GM23338 (cell line): ENCODE data around the gene ZFP36L1. TPM values are rescaled to one million over a fixed set of nuclear protein-coding genes. Genes with fewer than 3 reads are reported as not detected.
A peak's percentile ranks its signal among the peaks of the same experiment; 100 is the strongest.

Experiments used
- ATAC-seq: fragments of 200-7000 bp; cut with Tn5 transposase; 3 replicates; pipeline ENCODE4 v1.9.1; 2020
- DNase-seq: peaks from one replicate; pipeline ENCODE4 v3.0.0-alpha.2; 2015; ENCODE audit warnings: low spot score
- H2AFZ ChIP-seq: fragments of 200-600 bp; sonication (generic); 2 replicates; pipeline ENCODE4 v1.8.0; 2016; ENCODE audit warnings: antibody characterized with exemption, mild to moderate bottlenecking, moderate library complexity
- H3F3A ChIP-seq: fragments of 200-600 bp; sonication (generic); replicated peaks from 2 replicates; pipeline ENCODE4 v1.8.0; 2017; ENCODE audit warnings: antibody characterized with exemption, mixed run types, low read depth
- H3K27ac ChIP-seq: fragments of 200-600 bp; sonication (generic); 2 replicates; pipeline ENCODE4 v1.6.1; 2016; ENCODE audit warnings: low read depth
- H3K27me3 ChIP-seq: fragments of 200-600 bp; sonication (generic); 2 replicates; pipeline ENCODE4 v1.8.0; 2016; ENCODE audit warnings: mild to moderate bottlenecking, mixed run types, moderate library complexity; ENCODE audit not compliant: insufficient read depth
- H3K36me3 ChIP-seq: fragments of 200-600 bp; sonication (generic); 2 replicates; pipeline ENCODE4 v1.8.0; 2016; ENCODE audit warnings: mild to moderate bottlenecking; ENCODE audit not compliant: insufficient read depth
- H3K4me1 ChIP-seq: fragments of 200-600 bp; sonication (generic); 2 replicates; pipeline ENCODE4 v1.8.0; 2016; ENCODE audit warnings: mild to moderate bottlenecking, moderate library complexity; ENCODE audit not compliant: insufficient read depth
- H3K4me2 ChIP-seq: fragments of 200-600 bp; sonication (generic); 2 replicates; pipeline ENCODE4 v1.7.1; 2017; ENCODE audit warnings: mixed run types
- H3K4me3 ChIP-seq: fragments of 200-600 bp; sonication (generic); 2 replicates; pipeline ENCODE4 v1.6.1; 2016; ENCODE audit warnings: mixed run types
- H3K79me2 ChIP-seq: fragments of 200-600 bp; sonication (generic); replicated peaks from 2 replicates; pipeline ENCODE4 v1.8.0; 2017; ENCODE audit warnings: mild to moderate bottlenecking; ENCODE audit not compliant: insufficient read depth
- H3K9me2 ChIP-seq: fragments of 200-600 bp; sonication (generic); 2 replicates; pipeline ENCODE4 v1.8.0; 2017; ENCODE audit not compliant: insufficient read depth
- H4K20me1 ChIP-seq: fragments of 200-600 bp; sonication (generic); replicated peaks from 2 replicates; pipeline ENCODE4 v1.8.0; 2017; ENCODE audit warnings: mild to moderate bottlenecking; ENCODE audit not compliant: insufficient read depth
- H3K27ac Mint-ChIP-seq: 2 replicates; pipeline ENCODE4 v1.8.0; 2020; ENCODE audit warnings: inconsistent platforms, mild to moderate bottlenecking, moderate library complexity, mixed read lengths
- H3K27me3 Mint-ChIP-seq: 3 replicates; pipeline ENCODE4 v1.8.0; 2022; ENCODE audit warnings: low read depth, mild to moderate bottlenecking, moderate library complexity, mixed read lengths, inconsistent platforms; ENCODE audit not compliant: insufficient read depth, poor library complexity
- H3K36me3 Mint-ChIP-seq: 3 replicates; pipeline ENCODE4 v1.8.0; 2021; ENCODE audit warnings: low read depth, mild to moderate bottlenecking, inconsistent platforms, moderate library complexity, mixed read lengths
- H3K4me1 Mint-ChIP-seq: 3 replicates; pipeline ENCODE4 v1.8.0; 2020; ENCODE audit warnings: mild to moderate bottlenecking, inconsistent platforms, mixed read lengths
- H3K4me3 Mint-ChIP-seq: 3 replicates; pipeline ENCODE4 v1.8.0; 2021; ENCODE audit warnings: moderate library complexity, mild to moderate bottlenecking, inconsistent platforms, mixed read lengths
- H3K9me3 Mint-ChIP-seq: 3 replicates; pipeline ENCODE4 v1.8.0; 2020; ENCODE audit warnings: moderate library complexity, mild to moderate bottlenecking, inconsistent platforms, mixed read lengths
- CREB1 ChIP-seq: fragments of 250-450 bp; sonication (Bioruptor Pico); IDR thresholded peaks from 2 replicates; pipeline ENCODE4 v1.5.0; 2020; ENCODE audit warnings: low read depth, mild to moderate bottlenecking, moderate library complexity
- EZH2 ChIP-seq: fragments of 200-600 bp; sonication (generic); IDR thresholded peaks from one replicate; pipeline ENCODE4 v1.8.0; 2017; ENCODE audit warnings: antibody characterized with exemption, mild to moderate bottlenecking, low read depth; ENCODE audit not compliant: unreplicated experiment
- EZH2phosphoT487 ChIP-seq: fragments of 200-600 bp; sonication (generic); IDR thresholded peaks from one replicate; pipeline ENCODE4 v1.8.1; 2018; ENCODE audit warnings: antibody characterized with exemption; ENCODE audit not compliant: unreplicated experiment
- JUNB ChIP-seq: IDR thresholded peaks from one replicate; pipeline ENCODE4 v1.6.1; 2016; ENCODE audit warnings: antibody characterized with exemption; ENCODE audit not compliant: unreplicated experiment
- NANOG ChIP-seq: IDR thresholded peaks from 2 replicates; pipeline ENCODE4 v1.6.1; 2016; ENCODE audit warnings: antibody characterized with exemption, borderline replicate concordance
- POLR2AphosphoS5 ChIP-seq: IDR thresholded peaks from 2 replicates; pipeline ENCODE4 v1.6.1; 2016; ENCODE audit warnings: antibody characterized with exemption, low read depth
- STAT1 ChIP-seq: IDR thresholded peaks from one replicate; pipeline ENCODE4 v1.6.1; 2016; ENCODE audit warnings: antibody characterized with exemption; ENCODE audit not compliant: unreplicated experiment
- ZNF114 ChIP-seq: fragments of 250-450 bp; sonication (Bioruptor Pico); IDR thresholded peaks from 2 replicates; pipeline ENCODE4 v1.5.0; 2020; ENCODE audit warnings: mild to moderate bottlenecking, moderate library complexity
- ZNF331 ChIP-seq: fragments of 250-450 bp; sonication (Bioruptor Pico); IDR thresholded peaks from 2 replicates; pipeline ENCODE4 v1.5.0; 2020; ENCODE audit warnings: low read depth, mild to moderate bottlenecking, moderate library complexity
- polyA plus RNA-seq: library from polyadenylated mRNA; unstranded; fragments of >200 nt; fragmentation: Nextera tagmentation; extraction: Ambion mirVana; gene quantifications from 2 replicates; pipeline ENCODE4 v1.2.1, GENCODE V29; 2016
- total RNA-seq: library from RNA; depleted of rRNA; stranded (reverse); fragments of >200 nt; shearing (Covaris generic); gene quantifications from 2 replicates; pipeline ENCODE4 v1.2.3, GENCODE V29; 2014
- TF ChIP-seq, protein P1 (sequence below), 2 experiments: fragments of 200-600 bp in 1 of 2; sonication (generic) in 1 of 2; conservative IDR thresholded peaks; 2 replicates each; pipeline versions ENCODE4 v1.5.1 to v1.6.1; 2016 to 2017; ENCODE audit warnings: antibody characterized with exemption in 2 of 2, low read depth in 2 of 2, mild to moderate bottlenecking in 2 of 2, moderate library complexity in 1 of 2
- TF ChIP-seq, protein P2 (sequence below): IDR thresholded peaks from 2 replicates; pipeline ENCODE4 v1.6.1; 2016; ENCODE audit warnings: antibody characterized with exemption
- TF ChIP-seq, protein P3 (sequence below): fragments of 250-450 bp; sonication (Bioruptor Pico); IDR thresholded peaks from 2 replicates; pipeline ENCODE4 v1.5.0; 2020; ENCODE audit warnings: mild to moderate bottlenecking, moderate library complexity
- TF ChIP-seq, protein P4 (sequence below): IDR thresholded peaks from one replicate; pipeline ENCODE4 v1.6.1; 2018; ENCODE audit warnings: antibody characterized with exemption; ENCODE audit not compliant: unreplicated experiment

The ZFP36L1 gene
- total and polyA plus RNA-seq, 2 experiments from 2014 or later = 148 to 382 TPM

DNA sequence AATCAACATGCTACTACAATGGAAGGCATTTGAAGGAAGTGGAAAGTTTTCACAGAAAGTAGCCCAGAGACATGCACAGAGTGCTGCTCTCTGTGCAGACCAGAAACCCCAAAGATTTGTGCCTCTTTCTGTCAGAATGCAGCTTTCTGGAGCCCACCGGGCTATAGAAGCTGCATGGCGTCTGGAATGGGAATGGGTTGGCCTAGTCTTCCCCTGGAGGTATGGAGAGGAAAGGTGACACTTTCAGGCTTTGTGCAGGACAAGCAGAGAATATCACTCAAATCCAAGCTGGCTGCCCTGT lies 21.3 kb upstream of the ZFP36L1 start:
- no peak overlapping the region for H3K4me3 ChIP-seq
- no peak overlapping the region; the same call in 1 of the 2 replicates for H3K27ac ChIP-seq
- peaks cover 52% of the 10 kb centered on the region for H3K4me1 Mint-ChIP-seq

More for the DNA sequence above, 21.3 kb upstream of the ZFP36L1 start:
- H3K4me3 Mint-ChIP-seq = peak overlapping the region; percentile 18; the same call in 1 of the 3 replicates
- Histone ChIP-seq H4K20me1 (no peaks in the 10 kb centered on the region), H3F3A (0 out of 2 replicates have a peak, but pooled peaks cover 10% of the 10 kb centered on the region), H3K9me2 (peaks cover 8% of the 10 kb centered on the region; the same call in 1 of the 2 replicates), H3K36me3 (no peaks in the 10 kb centered on the region; the same call in 1 of the 2 replicates), H3K4me1 (peaks cover 46% of the 10 kb centered on the region), H3K79me2 (peaks cover 10% of the 10 kb centered on the region; the same call in 1 of the 2 replicates), H2AFZ (no peak overlapping the region), H3K27me3 (peaks cover 4% of the 10 kb centered on the region; the same call in 1 of the 2 replicates), H3K4me2 (peak overlapping the region; percentile 82)
- ATAC-seq (no peak), DNase-seq (no peak)
- H3K9me3 Mint-ChIP-seq = no peaks in the 10 kb centered on the region
- peaks cover 26% of the 10 kb centered on the region for H3K27me3 Mint-ChIP-seq
- H3K36me3 Mint-ChIP-seq = no peaks in the 10 kb centered on the region; the same call in 2 of the 3 replicates
- TF ChIP-seq STAT1 (no peak), NANOG (no peak), EZH2phosphoT487 (no peak), JUNB (no peak), POLR2AphosphoS5 (no peak), CREB1 (CRISPR knock-in tag) (no peak), ZNF114 (no peak), ZNF331 (CRISPR knock-in tag) (no peak), EZH2 (no peak)
- TF ChIP-seq, protein P1, sequence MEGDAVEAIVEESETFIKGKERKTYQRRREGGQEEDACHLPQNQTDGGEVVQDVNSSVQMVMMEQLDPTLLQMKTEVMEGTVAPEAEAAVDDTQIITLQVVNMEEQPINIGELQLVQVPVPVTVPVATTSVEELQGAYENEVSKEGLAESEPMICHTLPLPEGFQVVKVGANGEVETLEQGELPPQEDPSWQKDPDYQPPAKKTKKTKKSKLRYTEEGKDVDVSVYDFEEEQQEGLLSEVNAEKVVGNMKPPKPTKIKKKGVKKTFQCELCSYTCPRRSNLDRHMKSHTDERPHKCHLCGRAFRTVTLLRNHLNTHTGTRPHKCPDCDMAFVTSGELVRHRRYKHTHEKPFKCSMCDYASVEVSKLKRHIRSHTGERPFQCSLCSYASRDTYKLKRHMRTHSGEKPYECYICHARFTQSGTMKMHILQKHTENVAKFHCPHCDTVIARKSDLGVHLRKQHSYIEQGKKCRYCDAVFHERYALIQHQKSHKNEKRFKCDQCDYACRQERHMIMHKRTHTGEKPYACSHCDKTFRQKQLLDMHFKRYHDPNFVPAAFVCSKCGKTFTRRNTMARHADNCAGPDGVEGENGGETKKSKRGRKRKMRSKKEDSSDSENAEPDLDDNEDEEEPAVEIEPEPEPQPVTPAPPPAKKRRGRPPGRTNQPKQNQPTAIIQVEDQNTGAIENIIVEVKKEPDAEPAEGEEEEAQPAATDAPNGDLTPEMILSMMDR (conservative IDR thresholded peaks at IDR 0.05; ENCODE audit: low read depth in 2 of 2) = no peak
- TF ChIP-seq, protein P2, sequence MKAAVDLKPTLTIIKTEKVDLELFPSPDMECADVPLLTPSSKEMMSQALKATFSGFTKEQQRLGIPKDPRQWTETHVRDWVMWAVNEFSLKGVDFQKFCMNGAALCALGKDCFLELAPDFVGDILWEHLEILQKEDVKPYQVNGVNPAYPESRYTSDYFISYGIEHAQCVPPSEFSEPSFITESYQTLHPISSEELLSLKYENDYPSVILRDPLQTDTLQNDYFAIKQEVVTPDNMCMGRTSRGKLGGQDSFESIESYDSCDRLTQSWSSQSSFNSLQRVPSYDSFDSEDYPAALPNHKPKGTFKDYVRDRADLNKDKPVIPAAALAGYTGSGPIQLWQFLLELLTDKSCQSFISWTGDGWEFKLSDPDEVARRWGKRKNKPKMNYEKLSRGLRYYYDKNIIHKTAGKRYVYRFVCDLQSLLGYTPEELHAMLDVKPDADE = no peak
- TF ChIP-seq, protein P3, sequence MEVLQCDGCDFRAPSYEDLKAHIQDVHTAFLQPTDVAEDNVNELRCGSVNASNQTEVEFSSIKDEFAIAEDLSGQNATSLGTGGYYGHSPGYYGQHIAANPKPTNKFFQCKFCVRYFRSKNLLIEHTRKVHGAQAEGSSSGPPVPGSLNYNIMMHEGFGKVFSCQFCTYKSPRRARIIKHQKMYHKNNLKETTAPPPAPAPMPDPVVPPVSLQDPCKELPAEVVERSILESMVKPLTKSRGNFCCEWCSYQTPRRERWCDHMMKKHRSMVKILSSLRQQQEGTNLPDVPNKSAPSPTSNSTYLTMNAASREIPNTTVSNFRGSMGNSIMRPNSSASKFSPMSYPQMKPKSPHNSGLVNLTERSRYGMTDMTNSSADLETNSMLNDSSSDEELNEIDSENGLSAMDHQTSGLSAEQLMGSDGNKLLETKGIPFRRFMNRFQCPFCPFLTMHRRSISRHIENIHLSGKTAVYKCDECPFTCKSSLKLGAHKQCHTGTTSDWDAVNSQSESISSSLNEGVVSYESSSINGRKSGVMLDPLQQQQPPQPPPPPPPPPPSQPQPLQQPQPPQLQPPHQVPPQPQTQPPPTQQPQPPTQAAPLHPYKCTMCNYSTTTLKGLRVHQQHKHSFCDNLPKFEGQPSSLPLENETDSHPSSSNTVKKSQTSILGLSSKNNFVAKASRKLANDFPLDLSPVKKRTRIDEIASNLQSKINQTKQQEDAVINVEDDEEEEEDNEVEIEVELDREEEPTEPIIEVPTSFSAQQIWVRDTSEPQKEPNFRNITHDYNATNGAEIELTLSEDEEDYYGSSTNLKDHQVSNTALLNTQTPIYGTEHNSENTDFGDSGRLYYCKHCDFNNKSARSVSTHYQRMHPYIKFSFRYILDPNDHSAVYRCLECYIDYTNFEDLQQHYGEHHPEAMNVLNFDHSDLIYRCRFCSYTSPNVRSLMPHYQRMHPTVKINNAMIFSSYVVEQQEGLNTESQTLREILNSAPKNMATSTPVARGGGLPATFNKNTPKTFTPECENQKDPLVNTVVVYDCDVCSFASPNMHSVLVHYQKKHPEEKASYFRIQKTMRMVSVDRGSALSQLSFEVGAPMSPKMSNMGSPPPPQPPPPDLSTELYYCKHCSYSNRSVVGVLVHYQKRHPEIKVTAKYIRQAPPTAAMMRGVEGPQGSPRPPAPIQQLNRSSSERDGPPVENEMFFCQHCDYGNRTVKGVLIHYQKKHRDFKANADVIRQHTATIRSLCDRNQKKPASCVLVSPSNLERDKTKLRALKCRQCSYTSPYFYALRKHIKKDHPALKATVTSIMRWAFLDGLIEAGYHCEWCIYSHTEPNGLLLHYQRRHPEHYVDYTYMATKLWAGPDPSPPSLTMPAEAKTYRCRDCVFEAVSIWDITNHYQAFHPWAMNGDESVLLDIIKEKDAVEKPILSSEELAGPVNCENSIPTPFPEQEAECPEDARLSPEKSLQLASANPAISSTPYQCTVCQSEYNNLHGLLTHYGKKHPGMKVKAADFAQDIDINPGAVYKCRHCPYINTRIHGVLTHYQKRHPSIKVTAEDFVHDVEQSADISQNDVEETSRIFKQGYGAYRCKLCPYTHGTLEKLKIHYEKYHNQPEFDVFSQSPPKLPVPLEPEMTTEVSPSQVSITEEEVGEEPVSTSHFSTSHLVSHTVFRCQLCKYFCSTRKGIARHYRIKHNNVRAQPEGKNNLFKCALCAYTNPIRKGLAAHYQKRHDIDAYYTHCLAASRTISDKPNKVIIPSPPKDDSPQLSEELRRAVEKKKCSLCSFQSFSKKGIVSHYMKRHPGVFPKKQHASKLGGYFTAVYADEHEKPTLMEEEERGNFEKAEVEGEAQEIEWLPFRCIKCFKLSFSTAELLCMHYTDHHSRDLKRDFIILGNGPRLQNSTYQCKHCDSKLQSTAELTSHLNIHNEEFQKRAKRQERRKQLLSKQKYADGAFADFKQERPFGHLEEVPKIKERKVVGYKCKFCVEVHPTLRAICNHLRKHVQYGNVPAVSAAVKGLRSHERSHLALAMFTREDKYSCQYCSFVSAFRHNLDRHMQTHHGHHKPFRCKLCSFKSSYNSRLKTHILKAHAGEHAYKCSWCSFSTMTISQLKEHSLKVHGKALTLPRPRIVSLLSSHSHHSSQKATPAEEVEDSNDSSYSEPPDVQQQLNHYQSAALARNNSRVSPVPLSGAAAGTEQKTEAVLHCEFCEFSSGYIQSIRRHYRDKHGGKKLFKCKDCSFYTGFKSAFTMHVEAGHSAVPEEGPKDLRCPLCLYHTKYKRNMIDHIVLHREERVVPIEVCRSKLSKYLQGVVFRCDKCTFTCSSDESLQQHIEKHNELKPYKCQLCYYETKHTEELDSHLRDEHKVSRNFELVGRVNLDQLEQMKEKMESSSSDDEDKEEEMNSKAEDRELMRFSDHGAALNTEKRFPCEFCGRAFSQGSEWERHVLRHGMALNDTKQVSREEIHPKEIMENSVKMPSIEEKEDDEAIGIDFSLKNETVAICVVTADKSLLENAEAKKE (CRISPR knock-in tag) = no peak
- TF ChIP-seq, protein P4, sequence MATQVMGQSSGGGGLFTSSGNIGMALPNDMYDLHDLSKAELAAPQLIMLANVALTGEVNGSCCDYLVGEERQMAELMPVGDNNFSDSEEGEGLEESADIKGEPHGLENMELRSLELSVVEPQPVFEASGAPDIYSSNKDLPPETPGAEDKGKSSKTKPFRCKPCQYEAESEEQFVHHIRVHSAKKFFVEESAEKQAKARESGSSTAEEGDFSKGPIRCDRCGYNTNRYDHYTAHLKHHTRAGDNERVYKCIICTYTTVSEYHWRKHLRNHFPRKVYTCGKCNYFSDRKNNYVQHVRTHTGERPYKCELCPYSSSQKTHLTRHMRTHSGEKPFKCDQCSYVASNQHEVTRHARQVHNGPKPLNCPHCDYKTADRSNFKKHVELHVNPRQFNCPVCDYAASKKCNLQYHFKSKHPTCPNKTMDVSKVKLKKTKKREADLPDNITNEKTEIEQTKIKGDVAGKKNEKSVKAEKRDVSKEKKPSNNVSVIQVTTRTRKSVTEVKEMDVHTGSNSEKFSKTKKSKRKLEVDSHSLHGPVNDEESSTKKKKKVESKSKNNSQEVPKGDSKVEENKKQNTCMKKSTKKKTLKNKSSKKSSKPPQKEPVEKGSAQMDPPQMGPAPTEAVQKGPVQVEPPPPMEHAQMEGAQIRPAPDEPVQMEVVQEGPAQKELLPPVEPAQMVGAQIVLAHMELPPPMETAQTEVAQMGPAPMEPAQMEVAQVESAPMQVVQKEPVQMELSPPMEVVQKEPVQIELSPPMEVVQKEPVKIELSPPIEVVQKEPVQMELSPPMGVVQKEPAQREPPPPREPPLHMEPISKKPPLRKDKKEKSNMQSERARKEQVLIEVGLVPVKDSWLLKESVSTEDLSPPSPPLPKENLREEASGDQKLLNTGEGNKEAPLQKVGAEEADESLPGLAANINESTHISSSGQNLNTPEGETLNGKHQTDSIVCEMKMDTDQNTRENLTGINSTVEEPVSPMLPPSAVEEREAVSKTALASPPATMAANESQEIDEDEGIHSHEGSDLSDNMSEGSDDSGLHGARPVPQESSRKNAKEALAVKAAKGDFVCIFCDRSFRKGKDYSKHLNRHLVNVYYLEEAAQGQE = no peak
- no peak overlapping the region for H3K27ac Mint-ChIP-seq
